GM18858 (cell line): Measurements from ENCODE around the gene GADL1.
A peak's percentile ranks its signal among the peaks of the same experiment; 100 is the strongest.

ENCODE experiments used
- ATAC-seq: cut with Tn5 transposase; IDR thresholded peaks from one replicate; pipeline ENCODE4 v1.9.1; 2021; ENCODE audit not compliant: unreplicated experiment

The GADL1 gene

DNA sequence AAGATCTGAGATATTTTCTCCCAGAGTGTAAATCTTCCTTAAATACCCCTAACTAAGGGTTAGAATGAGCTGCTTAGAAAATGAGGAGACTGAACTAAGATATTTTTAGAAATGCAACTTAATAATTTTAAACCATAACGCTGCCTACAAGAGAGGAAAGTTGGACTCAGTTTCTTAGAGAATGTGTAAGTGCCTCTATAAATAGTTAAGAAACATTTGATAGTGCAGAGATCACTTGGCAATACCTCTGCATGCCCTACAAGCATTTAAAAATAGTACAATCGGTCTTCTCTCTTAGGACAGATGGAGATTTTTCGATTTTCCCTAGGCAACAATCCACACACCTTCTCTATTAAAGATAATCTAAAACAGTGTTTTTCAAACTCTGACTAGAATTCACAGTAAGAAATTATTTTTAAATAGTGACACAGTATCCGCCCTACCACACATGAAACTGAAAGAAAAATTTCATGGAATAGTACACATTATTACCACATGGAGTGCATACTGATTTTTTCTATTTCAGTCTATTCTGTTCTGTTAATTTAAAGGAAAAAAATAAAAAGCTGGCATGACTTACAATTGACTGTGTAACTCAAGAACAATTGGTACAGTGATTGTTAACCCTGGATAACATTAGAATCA, 83.2 kb downstream of the GADL1 start:
- ATAC-seq, result no peak

DNA sequence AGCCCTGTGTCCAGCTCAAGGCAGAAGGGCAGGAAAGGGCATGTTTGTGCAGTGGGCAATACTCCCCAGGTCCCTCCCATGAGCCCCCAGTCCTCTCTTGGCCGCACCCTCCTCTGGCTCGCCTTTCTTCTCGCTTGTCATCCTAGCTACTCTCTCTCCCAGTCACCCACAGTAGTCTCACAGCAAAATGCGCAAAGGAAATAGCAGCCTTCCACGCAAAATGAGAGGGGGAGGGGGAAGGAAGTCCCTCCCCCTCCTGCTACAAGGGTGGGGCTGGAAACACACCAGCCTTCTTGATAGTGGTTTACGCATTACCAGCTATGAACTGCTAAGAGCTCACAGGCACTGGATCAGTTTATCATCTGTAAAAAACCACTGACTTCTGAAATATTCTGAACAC, 83.8 kb downstream of the GADL1 start:
- no peak for ATAC-seq

GRCh38 chr3:30805695-30806094, 88.8 kb downstream of the GADL1 start:
- no peak for ATAC-seq

GRCh38 chr3:30804984-30805383, 89.5 kb downstream of the GADL1 start:
- ATAC-seq, result no peak

DNA sequence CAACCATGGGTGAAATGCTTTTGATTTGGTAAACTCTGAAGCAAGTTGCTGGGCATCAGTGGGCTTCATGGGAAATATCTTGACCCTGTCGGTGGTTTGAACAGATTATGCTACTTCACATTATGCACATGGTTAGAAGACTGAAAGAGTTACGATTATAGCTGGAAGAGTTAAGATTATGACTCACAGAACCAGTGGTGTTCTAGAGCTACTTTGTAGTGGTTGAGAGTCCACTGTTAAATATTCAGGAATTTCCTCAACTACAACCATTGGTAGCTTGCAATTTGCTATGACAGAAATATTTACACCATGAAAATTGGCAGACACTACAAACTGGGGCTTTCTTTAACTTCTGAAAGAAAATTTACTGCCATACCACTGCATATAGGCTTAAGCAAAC, 99.3 kb downstream of the GADL1 start:
- no peak for ATAC-seq

DNA sequence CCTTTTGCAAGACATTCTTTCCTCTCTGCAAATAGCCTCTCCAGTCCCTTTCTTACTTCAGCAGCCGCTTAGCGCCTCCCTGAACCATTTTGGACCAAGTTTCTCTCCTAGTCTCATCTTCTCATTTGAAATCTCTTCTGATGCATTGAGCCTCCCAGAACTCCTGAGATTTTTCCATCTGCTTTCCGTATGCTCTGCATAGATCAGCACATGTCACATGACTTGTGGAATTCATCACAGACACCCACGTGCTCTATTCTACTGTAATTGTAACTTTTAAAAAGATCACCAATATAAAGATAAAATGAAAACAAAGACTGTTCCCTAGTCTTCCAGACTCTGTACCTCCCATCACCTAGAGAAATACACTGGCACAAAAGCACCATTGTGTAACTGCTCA, 100.7 kb downstream of the GADL1 start:
- ATAC-seq, result no peak

DNA sequence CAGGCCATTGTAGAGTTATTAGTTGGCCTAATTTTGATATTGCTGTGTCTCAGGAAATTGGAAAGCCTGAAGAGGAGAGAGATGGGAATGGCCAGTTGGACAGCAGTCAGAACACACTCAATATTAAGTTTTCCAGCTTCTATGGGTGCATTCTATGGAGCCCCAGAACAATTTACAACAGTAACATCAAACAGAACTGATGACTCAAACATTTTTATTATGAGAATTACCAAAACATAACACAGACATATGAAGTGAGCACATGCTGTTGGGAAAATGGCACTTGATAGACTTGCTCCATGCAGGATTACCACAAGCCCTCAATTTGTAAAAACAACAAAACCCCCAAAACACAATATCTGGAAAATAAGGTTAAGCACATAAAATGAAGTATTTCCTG, 104.3 kb downstream of the GADL1 start:
- no peak for ATAC-seq

- no peak for ATAC-seq
These were observed 108.1 kb downstream of the GADL1 start for GRCh38 chr3:30786365-30786764.

DNA sequence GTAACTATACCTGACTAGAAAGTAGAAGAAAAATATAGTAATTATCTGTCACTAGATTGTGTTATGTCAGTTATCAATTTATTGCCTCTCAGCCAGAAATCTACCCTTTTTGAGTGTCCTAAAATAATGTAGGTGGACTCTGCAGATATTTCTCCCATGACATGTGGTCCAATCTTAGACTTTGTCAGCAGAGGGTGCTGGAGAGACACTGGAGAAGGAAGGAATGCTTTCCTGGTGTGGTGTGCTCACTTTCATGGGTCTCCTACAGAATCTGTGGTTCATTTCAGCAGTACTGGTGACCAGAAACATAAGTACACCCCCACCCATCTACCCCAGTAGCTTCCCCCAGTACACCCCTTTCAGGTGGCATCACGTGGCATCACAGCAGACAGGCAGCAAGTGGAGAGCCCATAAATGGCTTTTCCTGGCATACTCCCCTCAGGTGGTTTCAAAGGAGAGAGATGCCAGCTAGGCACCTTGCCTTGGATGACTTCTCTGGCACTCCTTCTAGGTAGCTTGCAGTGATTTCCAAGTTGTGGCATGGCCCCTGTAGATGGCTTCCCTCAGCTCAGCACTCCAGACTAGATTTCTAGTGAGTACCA, 114.7 kb downstream of the GADL1 start:
- no peak for ATAC-seq

- ATAC-seq, result no peak
These were observed 115.5 kb downstream of the GADL1 start for GRCh38 chr3:30778933-30779332.

GRCh38 chr3:30777426-30778113, 116.9 kb downstream of the GADL1 start:
- ATAC-seq, result no peak

- ATAC-seq, result no peak
These were observed 118.2 kb downstream of the GADL1 start for GRCh38 chr3:30776186-30776815.

DNA sequence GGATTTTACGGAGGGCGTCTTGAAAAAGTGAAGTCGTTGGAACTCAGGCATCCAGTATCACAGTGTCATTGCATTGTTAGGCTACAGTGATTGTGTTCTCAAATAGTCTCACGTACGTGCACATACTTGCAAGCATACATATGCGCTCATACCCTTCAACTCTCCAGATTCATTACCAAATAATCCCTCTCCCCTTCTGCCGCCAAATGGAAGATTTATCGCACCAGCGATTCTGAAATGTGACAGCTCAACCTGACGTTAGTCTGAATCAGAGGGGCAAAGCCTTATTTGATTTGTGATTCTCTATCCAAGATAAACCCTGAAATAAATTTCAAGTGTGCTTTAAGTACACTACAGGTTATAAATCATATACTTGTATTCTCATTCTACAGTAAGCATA, 119.4 kb downstream of the GADL1 start:
- ATAC-seq, result no peak

DNA sequence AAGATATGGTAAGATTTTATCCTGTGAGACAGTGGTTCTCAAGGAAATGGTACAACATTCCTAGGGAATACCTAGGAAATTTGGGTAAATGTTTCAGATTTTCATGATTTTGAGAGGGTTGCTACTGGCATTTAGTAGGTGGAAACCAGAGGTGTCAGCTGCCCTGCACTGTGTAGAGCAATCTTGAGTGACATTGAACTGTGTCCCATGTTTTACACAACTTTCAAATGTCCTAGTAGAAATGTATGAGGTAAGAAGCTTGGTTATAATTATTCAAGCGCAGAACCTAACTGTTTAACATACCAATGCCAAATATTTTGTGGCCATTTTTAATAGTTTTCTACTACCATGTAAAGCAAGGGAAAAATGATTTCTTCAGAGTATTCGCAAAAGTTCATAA, 120.4 kb downstream of the GADL1 start:
- no peak for ATAC-seq

- no peak for ATAC-seq
These were observed 124.1 kb downstream of the GADL1 start for GRCh38 chr3:30770387-30770786.

DNA sequence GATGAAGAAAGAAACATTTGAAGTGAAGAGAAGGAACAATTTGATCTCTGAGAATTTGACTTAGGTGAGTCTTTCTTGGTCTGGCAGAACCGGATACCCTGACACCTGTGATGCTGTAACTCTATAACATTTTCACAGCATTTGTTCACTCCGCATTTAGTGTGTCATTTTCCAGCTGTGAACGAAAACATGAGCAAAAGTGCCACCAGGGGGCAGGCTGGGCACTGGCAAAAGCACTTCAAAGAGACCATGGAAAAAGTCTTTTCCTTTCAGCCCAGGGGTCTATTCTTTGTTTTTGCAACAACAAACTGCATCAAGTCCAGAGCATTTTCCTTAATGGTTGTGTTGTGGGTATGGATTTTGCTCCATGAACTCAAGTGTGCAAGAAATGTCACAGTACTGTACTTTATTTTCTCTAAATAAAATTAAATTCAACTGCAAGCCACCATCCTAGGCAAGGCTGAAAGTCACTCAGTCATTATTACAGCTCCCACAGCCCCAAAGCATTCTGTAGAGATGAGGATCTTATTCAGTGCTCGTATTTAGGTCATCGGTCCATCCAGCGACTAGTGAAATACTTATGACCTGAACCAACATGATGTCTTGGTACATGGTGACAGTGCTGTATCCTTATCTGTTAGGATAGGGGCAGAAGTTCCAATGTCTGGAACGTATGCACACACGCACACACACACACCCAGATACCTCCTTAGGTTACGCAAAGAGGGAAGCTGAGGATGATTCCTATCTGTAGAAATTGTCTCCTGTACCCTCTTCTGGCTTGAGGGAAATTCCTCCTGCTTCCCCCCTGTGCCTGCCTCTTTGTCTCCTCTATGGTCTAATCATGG, 125.5 kb downstream of the GADL1 start:
- ATAC-seq, result peak; percentile 65

DNA sequence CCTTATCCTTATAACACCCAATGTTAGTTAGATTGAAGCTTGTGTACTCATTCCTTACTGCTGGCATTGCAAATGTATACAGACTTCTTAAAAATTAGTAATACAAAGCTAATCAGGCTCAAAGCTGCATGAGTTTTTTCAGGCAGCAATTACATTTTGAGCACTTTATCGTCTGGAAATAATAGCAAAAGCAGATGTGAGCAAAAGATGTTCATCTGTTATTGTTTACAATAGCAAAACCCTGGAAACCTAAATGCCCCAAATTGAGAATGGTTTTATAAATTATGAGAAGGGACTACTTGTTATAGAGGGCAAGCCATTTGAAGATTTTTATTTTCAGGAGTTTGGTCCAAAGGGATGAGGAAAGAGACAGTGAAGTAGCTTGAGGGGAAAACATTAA, 126.4 kb downstream of the GADL1 start:
- no peak for ATAC-seq

DNA sequence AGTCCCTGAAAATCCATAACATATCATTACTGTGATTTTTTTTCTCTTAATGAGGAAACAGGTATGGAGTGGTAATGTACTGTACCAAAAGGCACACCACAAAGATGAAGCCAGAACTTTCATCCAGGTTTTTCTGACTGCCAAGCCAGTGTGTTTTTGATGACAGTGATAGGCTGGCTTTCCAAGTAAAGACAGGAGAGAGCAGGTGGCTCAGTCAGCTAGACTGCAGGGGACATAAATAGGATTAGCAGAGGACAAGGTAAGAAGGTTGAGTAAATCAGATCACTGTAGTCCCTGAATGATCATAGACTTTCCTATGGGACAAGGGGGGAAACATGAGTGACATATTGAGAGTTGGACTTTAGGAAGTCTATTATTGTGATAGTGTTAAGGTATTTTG, 127.9 kb downstream of the GADL1 start:
- ATAC-seq, result no peak

DNA sequence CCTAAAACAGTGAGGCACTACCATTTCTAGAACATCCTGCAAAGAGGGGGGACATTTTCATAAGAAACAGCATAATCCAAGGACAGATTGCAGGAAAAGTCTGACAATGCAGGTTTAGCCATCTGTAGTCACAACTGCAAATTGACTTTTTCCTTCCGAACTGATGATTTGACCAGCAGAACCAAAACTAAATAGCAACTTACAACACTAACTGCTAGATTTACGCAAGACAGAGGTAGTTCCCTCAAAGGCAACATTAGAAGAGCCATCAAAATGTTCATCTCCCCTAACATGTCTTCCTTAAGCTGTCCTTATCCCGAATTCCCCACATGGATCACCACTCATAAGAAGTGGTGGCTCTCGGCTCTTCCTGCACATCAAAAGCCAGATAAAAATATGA, 129.6 kb downstream of the GADL1 start:
- ATAC-seq, result no peak

- no peak for ATAC-seq
These were observed 130.2 kb downstream of the GADL1 start for GRCh38 chr3:30764281-30764680.

- ATAC-seq, result no peak
These were observed 133.1 kb downstream of the GADL1 start for GRCh38 chr3:30761374-30761773.
